Glutamatergic neuron (in vitro differentiated cells): ENCODE measurements around the gene GSG1L. TPM values are rescaled to one million over a fixed set of nuclear protein-coding genes. Genes with fewer than 3 reads are reported as not detected.

Experiments
- DNase-seq: peaks from one replicate; pipeline ENCODE4 v3.0.0; 2022
- H3K27ac Mint-ChIP-seq: one replicate; pipeline ENCODE4 v1.8.0; 2020; ENCODE audit warnings: mild to moderate bottlenecking, mixed read lengths, inconsistent platforms; ENCODE audit not compliant: unreplicated experiment
- H3K27me3 Mint-ChIP-seq: one replicate; pipeline ENCODE4 v1.8.0; 2020; ENCODE audit warnings: mild to moderate bottlenecking, moderate library complexity, mixed read lengths, inconsistent platforms; ENCODE audit not compliant: unreplicated experiment
- H3K36me3 Mint-ChIP-seq: one replicate; pipeline ENCODE4 v1.8.0; 2020; ENCODE audit warnings: mild to moderate bottlenecking, mixed read lengths, inconsistent platforms; ENCODE audit not compliant: unreplicated experiment
- H3K4me1 Mint-ChIP-seq: one replicate; pipeline ENCODE4 v1.8.0; 2020; ENCODE audit warnings: mild to moderate bottlenecking, low read depth, mixed read lengths, inconsistent platforms; ENCODE audit not compliant: unreplicated experiment
- H3K4me3 Mint-ChIP-seq: one replicate; pipeline ENCODE4 v1.8.0; 2020; ENCODE audit warnings: mild to moderate bottlenecking, mixed read lengths, inconsistent platforms; ENCODE audit not compliant: unreplicated experiment
- H3K9me3 Mint-ChIP-seq: one replicate; pipeline ENCODE4 v1.8.0; 2020; ENCODE audit warnings: mild to moderate bottlenecking, moderate library complexity, mixed read lengths, inconsistent platforms; ENCODE audit not compliant: unreplicated experiment
- CTCF ChIP-seq: fragments of 200-600 bp; sonication (generic); IDR thresholded peaks from one replicate; pipeline ENCODE4 v1.5.0; 2021; ENCODE audit not compliant: partially characterized antibody, unreplicated experiment
- total RNA-seq: library from RNA; stranded (reverse); fragmentation: NEBNext Ultra II Directional; extraction: Animal tissue kit (Norgen Biotek cat#: 25700); gene quantifications from one replicate; pipeline ENCODE4 v1.2.1, GENCODE V29; 2021; ENCODE audit not compliant: unreplicated experiment

Gene GSG1L
- total RNA-seq, 1 donor from 2014 or later, result 0.91 TPM

- peaks cover 7% of the 10 kb centered on the region for H3K9me3 Mint-ChIP-seq
- DNase-seq, result no peak
- H3K27ac Mint-ChIP-seq, result no peak overlapping the region
- H3K36me3 Mint-ChIP-seq, result peaks cover 7% of the 10 kb centered on the region
- H3K27me3 Mint-ChIP-seq, result peaks cover 8% of the 10 kb centered on the region
- no peak overlapping the region for H3K4me3 Mint-ChIP-seq
- TF ChIP-seq CTCF, result no peak
- H3K4me1 Mint-ChIP-seq, result peaks cover 3% of the 10 kb centered on the region
Observed at GRCh38 chr16:27838536-27839175, 224.9 kb downstream of the GSG1L start.

GRCh38 chr16:27829975-27830374, 233.5 kb downstream of the GSG1L start:
- no peak for DNase-seq
- H3K36me3 Mint-ChIP-seq, result peaks cover 16% of the 10 kb centered on the region
- H3K4me3 Mint-ChIP-seq, result no peak overlapping the region
- H3K4me1 Mint-ChIP-seq, result peaks cover 2% of the 10 kb centered on the region
- no peak overlapping the region for H3K27ac Mint-ChIP-seq
- peaks cover 18% of the 10 kb centered on the region for H3K27me3 Mint-ChIP-seq
- peaks cover 6% of the 10 kb centered on the region for H3K9me3 Mint-ChIP-seq
- TF ChIP-seq CTCF, result no peak

GRCh38 chr16:27828671-27829070, 234.8 kb downstream of the GSG1L start:
- H3K27ac Mint-ChIP-seq, result no peak overlapping the region
- H3K27me3 Mint-ChIP-seq, result peaks cover 18% of the 10 kb centered on the region
- peaks cover 16% of the 10 kb centered on the region for H3K36me3 Mint-ChIP-seq
- no peak for DNase-seq
- peaks cover 6% of the 10 kb centered on the region for H3K9me3 Mint-ChIP-seq
- no peak for TF ChIP-seq CTCF
- no peak overlapping the region for H3K4me3 Mint-ChIP-seq
- peaks cover 2% of the 10 kb centered on the region for H3K4me1 Mint-ChIP-seq

- no peak overlapping the region for H3K27ac Mint-ChIP-seq
- H3K36me3 Mint-ChIP-seq, result peaks cover 16% of the 10 kb centered on the region
- no peak for TF ChIP-seq CTCF
- H3K4me1 Mint-ChIP-seq, result peaks cover 2% of the 10 kb centered on the region
- H3K27me3 Mint-ChIP-seq, result peaks cover 18% of the 10 kb centered on the region
- H3K9me3 Mint-ChIP-seq, result peaks cover 6% of the 10 kb centered on the region
- DNase-seq, result no peak
- no peak overlapping the region for H3K4me3 Mint-ChIP-seq
Observed at GRCh38 chr16:27827765-27828164, 235.7 kb downstream of the GSG1L start.

- no peak for TF ChIP-seq CTCF
- no peak for DNase-seq
- H3K4me3 Mint-ChIP-seq, result no peak overlapping the region
- H3K36me3 Mint-ChIP-seq, result peaks cover 16% of the 10 kb centered on the region
- peaks cover 18% of the 10 kb centered on the region for H3K27me3 Mint-ChIP-seq
- H3K4me1 Mint-ChIP-seq, result peaks cover 2% of the 10 kb centered on the region
- no peak overlapping the region for H3K27ac Mint-ChIP-seq
- H3K9me3 Mint-ChIP-seq, result peaks cover 6% of the 10 kb centered on the region
Observed at GRCh38 chr16:27826893-27827289, 236.6 kb downstream of the GSG1L start.
